HG03066 (cell line): ENCODE data around the gene RILPL1.
"Not testable (repeated sequence)": the region's sequence is repeated elsewhere in the genome, so short reads cannot be mapped to it uniquely, and the experiment has no call there.

Experiments used
- ATAC-seq: cut with Tn5 transposase; IDR thresholded peaks from one replicate; pipeline ENCODE4 v1.9.1; 2021; ENCODE audit warnings: low read depth; ENCODE audit not compliant: unreplicated experiment

The RILPL1 gene

GRCh38 chr12:123498126-123498825, 35.2 kb downstream of the RILPL1 start:
- no peak for ATAC-seq

- no peak for ATAC-seq
These were observed 36.5 kb downstream of the RILPL1 start for GRCh38 chr12:123497065-123497464.

GRCh38 chr12:123494124-123494851, 39.2 kb downstream of the RILPL1 start:
- ATAC-seq: no peak

- ATAC-seq: not testable (repeated sequence)
These were observed 41.0 kb downstream of the RILPL1 start for GRCh38 chr12:123492339-123493039.

- no peak for ATAC-seq
These were observed 42.0 kb downstream of the RILPL1 start for GRCh38 chr12:123491481-123491880.

GRCh38 chr12:123491056-123491455, 42.5 kb downstream of the RILPL1 start:
- ATAC-seq: no peak

- ATAC-seq: no peak
These were observed 43.4 kb downstream of the RILPL1 start for GRCh38 chr12:123490089-123490488.

GRCh38 chr12:123489580-123489979, 43.9 kb downstream of the RILPL1 start:
- no peak for ATAC-seq

- no peak for ATAC-seq
These were observed 44.8 kb downstream of the RILPL1 start for GRCh38 chr12:123488539-123489230.

GRCh38 chr12:123487428-123487827, 46.1 kb downstream of the RILPL1 start:
- ATAC-seq: no peak

- ATAC-seq: no peak
These were observed 47.8 kb downstream of the RILPL1 start for GRCh38 chr12:123485756-123486155.

- ATAC-seq: no peak
These were observed 49.8 kb downstream of the RILPL1 start for GRCh38 chr12:123483602-123484248.

GRCh38 chr12:123482876-123483275, 50.6 kb downstream of the RILPL1 start:
- no peak for ATAC-seq

GRCh38 chr12:123481251-123481650, 52.3 kb downstream of the RILPL1 start:
- ATAC-seq: not testable (repeated sequence)

- ATAC-seq: no peak
These were observed 53.9 kb downstream of the RILPL1 start for GRCh38 chr12:123479442-123480180.

- ATAC-seq: no peak
These were observed 54.8 kb downstream of the RILPL1 start for GRCh38 chr12:123478762-123479161.

GRCh38 chr12:123478069-123478468, 55.5 kb downstream of the RILPL1 start:
- no peak for ATAC-seq

GRCh38 chr12:123475246-123475703, 58.2 kb downstream of the RILPL1 start:
- no peak for ATAC-seq

GRCh38 chr12:123474485-123475245, 58.9 kb downstream of the RILPL1 start:
- ATAC-seq: no peak
